HT-29 (cell line): ENCODE results near the gene METTL26. TPM values are rescaled to one million over a fixed set of nuclear protein-coding genes. Genes with fewer than 3 reads are reported as not detected.
A peak's percentile ranks its signal among the peaks of the same experiment; 100 is the strongest.

Experiments used
- DNase-seq: peaks from one replicate; pipeline ENCODE4 v3.0.0-alpha.2; 2015; ENCODE audit warnings: low spot score
- total RNA-seq: library from RNA; depleted of rRNA; stranded (reverse); fragments of >200 nt; shearing (Covaris generic); gene quantifications from 2 replicates; pipeline ENCODE4 v1.2.3, GENCODE V29; 2014

Gene METTL26
- total RNA-seq, 1 experiment from 2014 or later: 278 TPM

DNA sequence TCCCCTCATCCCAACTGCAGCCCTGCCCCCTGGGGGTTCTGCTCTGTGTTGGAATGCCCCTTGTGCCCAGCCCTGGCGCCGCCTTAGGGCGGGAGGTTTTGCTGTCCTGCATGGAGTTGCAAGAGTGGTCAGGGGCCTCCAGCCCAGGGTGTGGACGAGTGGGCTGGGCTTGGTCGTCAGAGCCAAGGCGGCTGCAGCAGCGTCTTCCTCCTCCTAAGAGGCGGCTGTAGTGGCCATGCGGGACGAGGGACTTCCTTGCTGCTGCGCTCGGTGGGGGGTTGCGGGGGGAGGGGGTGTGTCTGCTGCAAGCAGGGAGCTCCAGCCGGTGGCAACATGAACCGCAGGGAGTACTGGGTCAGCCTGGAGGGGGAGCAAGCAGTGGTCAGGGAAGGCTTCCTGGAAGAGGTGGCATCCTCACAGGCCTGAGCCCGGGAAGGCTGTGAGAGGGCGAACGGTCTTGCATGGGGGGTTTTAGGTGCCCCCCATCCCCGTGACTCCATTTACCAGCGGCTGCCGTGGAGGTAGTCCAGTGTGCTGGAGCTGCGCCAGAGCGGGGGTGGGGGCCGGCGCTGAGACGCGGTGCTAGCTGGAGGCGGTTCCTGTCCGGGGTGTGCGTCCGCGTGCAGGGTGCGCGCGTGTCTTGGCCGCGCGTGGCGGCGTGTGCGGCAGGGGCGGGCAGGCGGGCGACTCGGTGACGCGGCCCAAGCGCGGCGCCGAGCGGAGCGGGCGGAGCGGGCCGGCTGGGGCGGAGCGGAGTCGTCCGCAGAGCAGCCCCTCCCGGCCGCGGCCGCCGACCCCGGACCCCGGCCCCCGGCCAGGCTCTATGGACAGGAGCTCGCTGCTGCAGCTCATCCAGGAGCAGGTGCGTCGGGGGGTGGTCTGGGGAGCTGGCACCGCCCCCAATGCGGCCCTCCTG lies 39.1 kb upstream of the METTL26 start, which contains the start of gene RHBDL1:
Gene RHBDL1 (plus strand): TSS at position 704 of the 916 bp plus-strand sequence. CDS start 120 bp downstream, at position 824.
- DNase-seq: peak; percentile 42

DNA sequence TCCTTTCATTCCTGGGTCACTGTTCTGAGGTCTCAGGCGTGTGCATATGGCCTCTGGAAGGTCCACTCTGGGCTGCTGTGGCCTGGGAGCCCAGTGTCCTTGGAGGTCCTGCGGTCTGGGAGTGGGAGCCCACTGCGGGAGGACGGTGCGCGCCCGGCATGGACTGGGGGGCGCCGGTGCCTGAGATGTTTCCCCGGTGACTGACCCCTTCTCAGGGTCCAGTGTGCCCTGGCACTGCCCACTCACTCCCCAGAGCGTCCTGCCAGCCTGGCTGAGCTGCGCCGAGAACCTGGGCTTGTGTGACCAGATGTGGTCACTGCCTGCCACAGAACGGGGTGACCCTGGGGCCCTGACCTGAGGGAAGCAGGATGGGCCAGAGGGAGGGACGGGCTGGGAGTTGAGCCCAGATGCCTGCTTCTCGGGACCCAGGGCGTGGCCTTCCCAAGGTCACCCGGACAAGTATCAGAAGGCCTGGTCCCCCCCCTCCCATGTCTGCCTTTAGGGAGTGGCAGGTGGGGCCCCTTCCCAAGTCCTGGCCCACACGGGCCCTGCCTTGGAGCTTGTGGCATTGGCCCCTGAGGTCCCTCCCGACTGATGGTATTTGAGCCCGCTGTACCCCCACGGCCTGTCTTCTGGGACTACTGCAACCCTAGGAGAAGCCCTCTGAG lies 38.2 kb upstream of the METTL26 start:
- no peak for DNase-seq

DNA sequence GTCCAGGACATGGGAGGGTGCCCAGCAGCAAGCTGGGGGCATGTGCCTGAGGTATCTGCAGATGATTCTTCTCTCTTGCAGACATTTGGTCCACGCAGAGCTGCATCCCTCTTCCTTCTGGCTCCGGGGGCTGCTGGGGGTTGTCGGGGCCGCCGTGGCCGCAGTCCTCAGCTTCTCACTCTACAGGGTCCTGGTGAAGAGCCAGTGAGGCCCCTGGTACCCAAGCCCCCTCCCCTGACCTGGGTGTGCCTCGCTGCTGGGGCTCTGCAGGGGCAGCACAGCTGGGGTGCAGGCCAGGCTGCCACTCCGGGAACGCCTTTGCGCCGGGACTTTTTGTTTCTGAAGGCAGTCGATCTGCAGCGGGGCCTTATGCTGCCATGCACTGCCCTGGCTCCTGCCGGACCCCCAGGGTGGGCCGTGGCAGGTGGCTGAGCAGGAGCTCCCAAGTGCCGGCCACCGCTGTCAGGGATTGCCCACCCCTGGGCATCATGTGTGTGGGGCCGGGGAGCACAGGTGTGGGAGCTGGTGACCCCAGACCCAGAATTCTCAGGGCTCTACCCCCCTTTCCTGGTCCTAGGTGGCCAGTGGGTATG lies 37.4 kb upstream of the METTL26 start:
- no peak for DNase-seq

DNA sequence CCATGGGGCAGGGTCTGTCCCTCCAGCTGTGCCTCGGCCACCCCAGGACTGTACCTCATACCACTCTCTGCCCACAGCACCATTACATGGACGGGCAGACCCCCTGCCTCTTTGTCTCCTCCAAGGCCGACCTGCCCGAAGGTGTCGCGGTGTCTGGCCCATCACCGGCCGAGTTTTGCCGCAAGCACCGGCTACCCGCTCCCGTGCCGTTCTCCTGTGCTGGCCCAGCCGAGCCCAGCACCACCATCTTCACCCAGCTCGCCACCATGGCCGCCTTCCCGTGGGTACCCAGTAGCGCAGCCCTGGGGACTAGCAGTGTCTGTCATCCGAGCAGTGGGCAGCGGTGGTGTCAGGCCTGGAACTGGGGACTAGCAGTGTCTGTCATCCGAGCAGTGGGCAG lies 36.7 kb upstream of the METTL26 start:
- DNase-seq: no peak

DNA sequence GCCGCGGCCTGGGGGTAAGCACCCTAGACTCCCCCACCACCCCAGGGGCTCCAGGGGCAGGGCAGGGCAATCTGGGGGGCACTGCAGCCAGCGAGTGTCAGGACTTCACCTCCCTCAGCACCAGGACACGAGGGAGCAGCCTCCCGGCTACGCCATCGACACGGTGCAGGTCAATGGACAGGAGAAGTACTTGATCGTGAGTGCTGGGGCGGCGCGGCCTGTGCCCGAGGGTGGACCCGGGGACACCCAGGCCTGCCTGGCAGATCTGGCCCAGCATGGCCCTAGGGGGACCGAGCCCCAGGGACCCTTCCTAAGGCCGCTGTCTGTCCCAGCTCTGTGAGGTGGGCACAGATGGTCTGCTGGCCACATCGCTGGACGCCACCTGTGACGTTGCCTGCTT lies 36.3 kb upstream of the METTL26 start:
- DNase-seq: no peak

DNA sequence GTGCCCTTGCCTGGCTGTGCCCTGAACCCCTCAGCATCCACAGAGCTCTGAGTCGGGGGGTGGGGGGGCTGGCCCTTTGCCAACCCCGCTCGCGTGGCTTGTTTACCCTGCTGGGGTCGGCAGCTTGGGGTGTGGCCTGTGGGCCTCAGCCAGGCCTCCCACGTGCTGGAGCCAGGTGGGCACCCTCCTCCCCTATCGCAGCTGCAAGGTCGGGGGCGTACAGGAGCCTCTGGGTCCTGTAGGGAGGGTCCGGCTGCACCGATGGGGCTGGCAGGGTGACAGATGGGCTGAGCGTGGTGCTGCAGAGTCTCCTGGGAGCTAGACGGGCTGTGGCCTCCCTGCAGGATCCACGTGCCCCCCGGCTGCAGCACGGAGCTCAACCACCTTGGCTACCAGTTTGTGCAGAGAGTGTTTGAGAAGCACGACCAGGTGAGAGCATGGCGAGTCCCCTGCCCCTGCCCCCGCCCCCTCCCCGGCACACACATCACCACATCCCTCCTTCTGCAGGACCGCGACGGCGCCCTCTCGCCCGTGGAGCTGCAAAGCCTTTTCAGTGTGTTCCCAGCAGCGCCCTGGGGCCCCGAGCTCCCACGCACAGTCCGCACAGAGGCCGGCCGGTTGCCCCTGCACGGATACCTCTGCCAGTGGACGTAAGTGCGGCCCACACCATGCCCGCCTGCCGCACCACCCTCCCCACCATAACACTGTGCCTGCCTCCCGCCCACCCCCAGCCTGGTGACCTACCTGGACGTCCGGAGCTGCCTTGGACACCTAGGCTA lies 35.4 kb upstream of the METTL26 start:
- DNase-seq: no peak

DNA sequence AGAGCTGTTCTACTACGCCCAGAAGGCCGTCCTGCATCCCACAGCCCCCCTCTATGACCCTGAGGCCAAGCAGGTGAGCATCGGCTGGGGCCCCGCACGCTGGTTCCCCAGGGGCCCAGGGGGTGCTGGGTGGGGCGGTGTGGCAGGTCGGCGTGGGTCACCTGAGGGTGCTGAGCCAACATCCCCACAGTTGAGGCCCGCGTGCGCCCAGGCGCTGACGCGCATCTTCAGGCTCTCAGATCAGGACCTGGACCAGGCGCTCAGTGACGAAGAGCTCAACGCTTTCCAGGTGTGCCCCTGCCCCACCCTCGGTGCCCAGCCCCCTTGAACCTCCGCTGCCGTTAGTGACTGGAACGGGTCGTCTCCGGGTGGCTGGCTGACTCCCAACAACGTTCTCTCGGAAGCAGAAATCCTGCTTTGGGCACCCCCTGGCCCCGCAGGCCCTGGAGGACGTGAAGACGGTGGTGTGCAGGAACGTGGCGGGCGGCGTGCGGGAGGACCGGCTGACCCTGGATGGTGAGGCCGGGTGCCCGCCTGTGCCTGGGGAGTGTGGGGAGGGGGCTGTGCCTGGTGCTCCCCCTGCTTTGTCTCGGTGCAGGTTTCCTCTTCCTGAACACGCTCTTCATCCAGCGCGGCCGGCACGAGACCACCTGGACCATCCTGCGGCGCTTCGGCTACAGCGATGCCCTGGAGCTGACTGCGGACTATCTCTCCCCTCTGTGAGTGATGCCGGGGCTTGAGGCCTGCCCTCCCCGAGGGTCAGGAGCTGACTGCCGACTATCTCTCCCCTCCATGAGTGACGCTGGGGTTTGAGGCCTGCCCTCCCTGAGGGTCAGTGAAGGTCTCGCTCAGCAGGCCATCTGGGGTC lies 34.6 kb upstream of the METTL26 start:
- no peak for DNase-seq

- DNase-seq: no peak
These were observed 33.6 kb upstream of the METTL26 start for GRCh38 chr16:669666-670065.

DNA sequence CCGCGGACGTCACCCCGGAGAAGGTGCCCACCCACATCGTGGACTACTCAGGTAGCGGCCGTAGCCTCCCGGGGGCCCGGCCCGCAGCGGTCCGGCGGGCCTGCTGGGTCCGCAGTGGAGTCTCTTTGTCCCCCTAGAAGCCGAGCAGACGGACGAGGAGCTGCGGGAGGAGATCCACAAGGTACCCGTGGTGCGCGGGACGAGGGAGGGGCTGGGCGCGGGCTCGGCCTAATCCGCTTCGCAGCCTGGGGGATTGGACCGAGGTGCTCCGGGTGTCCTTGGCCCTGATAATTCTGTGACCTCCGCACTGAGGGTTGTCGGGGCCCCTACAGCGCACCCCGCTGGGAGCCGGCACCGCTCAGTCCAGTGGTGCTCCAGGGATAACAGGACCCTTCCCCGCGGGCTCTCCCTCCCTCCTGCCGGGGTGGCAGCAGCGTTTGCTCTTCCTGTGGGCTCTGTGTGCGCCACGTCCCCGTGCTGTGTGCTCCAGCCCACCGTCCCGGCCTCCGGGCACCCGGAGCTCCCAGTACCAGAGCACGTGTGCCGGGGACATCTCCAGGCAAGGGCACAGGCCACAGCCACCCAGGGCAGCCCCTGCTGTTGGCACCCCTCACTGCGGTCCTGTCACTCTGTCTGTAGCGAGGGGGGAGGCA lies 32.5 kb upstream of the METTL26 start:
- peak; percentile 9 for DNase-seq

- DNase-seq: peak; percentile 95
These were observed 31.8 kb upstream of the METTL26 start, which contains the start of gene RHOT2 for GRCh38 chr16:667780-668518. TSS of gene RHOT2 (plus strand) at chr16:668132. CDS start at chr16:668200, 68 bp downstream.

GRCh38 chr16:667113-667779 lies 31.1 kb upstream of the METTL26 start:
- DNase-seq: no peak

GRCh38 chr16:666572-666971 lies 30.5 kb upstream of the METTL26 start:
- no peak for DNase-seq

DNA sequence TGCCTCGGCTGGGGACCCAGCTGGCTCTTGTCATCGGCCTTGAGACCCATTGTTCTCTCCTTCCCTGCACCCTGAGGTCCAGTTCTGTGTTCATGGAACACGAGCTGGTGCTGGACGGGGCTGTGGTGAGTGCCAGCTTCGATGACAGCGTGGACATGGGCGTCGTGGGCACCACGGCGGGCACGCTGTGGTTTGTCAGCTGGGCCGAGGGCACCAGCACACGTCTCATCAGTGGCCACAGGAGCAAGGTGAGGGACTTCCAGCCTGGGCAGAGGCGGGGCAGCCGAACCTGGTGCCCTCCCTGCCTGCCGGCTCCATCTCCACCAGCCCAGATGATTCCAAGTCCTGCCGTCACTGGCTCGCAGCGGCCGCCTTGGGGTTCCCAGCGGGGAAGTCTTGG lies 26.5 kb upstream of the METTL26 start:
- DNase-seq: no peak

DNA sequence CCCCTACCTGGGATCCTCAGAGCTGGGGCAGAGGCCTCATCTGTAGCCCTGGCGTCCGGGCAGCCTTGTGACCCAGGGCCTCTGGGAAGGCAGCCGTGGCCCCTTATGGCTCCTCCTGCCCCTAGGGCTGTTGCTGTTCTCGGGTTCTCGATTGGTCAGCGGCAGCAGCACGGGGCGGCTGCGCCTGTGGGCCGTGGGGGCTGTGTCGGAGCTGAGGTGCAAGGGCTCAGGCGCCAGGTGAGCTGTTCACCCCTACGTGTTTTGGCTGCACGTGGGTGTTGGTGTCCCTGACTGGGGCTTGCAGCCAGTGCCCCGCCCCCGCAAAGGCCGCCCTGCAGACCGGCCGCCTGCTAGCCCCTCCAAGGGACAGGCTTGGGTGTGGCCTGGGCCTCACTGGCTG lies 26.0 kb upstream of the METTL26 start:
- DNase-seq: no peak

GRCh38 chr16:661184-661821 lies 25.2 kb upstream of the METTL26 start:
- no peak for DNase-seq

DNA sequence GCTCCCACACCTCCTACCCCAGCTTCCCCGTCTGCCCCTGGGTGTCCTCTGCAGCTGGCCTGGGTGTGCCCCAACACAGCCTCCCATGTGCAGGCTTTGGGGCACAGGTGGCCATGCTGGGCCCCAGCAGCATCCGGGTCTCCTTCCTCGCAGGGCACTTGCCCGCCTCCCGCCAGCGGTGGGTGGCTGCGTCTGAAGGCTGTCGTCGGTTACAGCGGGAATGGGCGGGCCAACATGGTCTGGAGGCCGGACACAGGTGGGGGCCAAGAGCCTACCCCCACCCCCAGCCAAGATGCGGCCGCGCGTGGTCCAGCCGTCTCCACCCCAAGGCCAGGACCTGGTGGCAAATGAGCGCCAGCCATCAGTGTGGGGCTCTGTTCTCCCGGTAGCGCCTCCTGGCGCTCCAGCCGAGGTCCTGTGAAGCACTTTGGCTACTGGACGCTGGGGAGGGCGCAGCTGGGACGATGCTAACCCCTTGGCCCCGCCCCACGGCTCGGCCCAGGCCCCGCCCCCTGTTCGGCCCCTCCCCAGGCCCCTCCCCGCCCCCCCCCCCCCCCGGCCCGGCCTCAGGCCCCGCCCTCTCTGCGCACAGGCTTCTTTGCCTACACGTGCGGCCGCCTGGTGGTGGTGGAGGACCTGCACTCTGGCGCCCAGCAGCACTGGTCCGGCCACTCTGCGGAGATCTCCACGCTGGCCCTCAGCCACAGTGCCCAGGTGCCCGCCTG lies 24.5 kb upstream of the METTL26 start:
- DNase-seq: peak; percentile 91

- no peak for DNase-seq
These were observed 24.0 kb upstream of the METTL26 start for GRCh38 chr16:660132-660458.

GRCh38 chr16:659618-660017 lies 23.5 kb upstream of the METTL26 start:
- DNase-seq: no peak
